Adrenal gland (tissue), 5 donors: ENCODE data around the gene ZNF552.
"Not testable (repeated sequence)": the region's sequence is repeated elsewhere in the genome, so short reads cannot be mapped to it uniquely, and the experiment has no call there.

ENCODE experiments used
- POLR2A ChIP-seq, 2 donors: fragments of 450-650 bp; IDR thresholded peaks; one replicate each; pipeline ENCODE4 v1.6.1; 2017; ENCODE audit warnings: antibody characterized with exemption in 2 of 2, mild to moderate bottlenecking in 2 of 2, moderate library complexity in 1 of 2
- TF ChIP-seq, protein P1 (sequence below), 6 experiments: fragments of 450-650 bp in 4 of 6; fragments of 200-600 bp in 2 of 6; sonication (generic) in 1 of 6; IDR thresholded peaks; 1 replicate in 5 of 6; 2 replicates in 1 of 6; pipeline versions ENCODE4 v1.5.1 to v1.8.0; 2016 to 2021; ENCODE audit warnings: antibody characterized with exemption in 6 of 6, mild to moderate bottlenecking in 2 of 6, moderate library complexity in 1 of 6
- donor health status: DM: no; HTN: no; CAD: no.

- not testable (repeated sequence) for TF ChIP-seq POLR2A (IDR thresholded peaks at IDR 0.05)
- TF ChIP-seq, protein P1, sequence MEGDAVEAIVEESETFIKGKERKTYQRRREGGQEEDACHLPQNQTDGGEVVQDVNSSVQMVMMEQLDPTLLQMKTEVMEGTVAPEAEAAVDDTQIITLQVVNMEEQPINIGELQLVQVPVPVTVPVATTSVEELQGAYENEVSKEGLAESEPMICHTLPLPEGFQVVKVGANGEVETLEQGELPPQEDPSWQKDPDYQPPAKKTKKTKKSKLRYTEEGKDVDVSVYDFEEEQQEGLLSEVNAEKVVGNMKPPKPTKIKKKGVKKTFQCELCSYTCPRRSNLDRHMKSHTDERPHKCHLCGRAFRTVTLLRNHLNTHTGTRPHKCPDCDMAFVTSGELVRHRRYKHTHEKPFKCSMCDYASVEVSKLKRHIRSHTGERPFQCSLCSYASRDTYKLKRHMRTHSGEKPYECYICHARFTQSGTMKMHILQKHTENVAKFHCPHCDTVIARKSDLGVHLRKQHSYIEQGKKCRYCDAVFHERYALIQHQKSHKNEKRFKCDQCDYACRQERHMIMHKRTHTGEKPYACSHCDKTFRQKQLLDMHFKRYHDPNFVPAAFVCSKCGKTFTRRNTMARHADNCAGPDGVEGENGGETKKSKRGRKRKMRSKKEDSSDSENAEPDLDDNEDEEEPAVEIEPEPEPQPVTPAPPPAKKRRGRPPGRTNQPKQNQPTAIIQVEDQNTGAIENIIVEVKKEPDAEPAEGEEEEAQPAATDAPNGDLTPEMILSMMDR (IDR thresholded peaks at IDR 0.05), result not testable (repeated sequence)
Observed at GRCh38 chr19:57836991-57837390, 22.3 kb upstream of the ZNF552 start.
